Measurements from ENCODE around the gene CNOT2. TPM values are rescaled to one million over a fixed set of nuclear protein-coding genes. Genes with fewer than 3 reads are reported as not detected.

Gene CNOT2
- polyA plus RNA-seq, 1 donor (not counting 4 experiments of a cell fraction or from before 2014, with no cell fraction given): 85.3 TPM

GRCh38 chr12:70244409-70244808 is 1.2 kb downstream of the CNOT2 start:
- H3K79me2 ChIP-seq (ENCODE audit: control insufficient read depth, insufficient read depth, low read length): peaks cover 63% of the 10 kb centered on the region
- H3K27ac ChIP-seq (ENCODE audit: control insufficient read depth, insufficient read depth, low read length): peak overlapping the region; percentile 99
- peak overlapping the region; percentile 74 to 80 (median 78) for H3K4me3 ChIP-seq (ENCODE audit: control insufficient read depth in 2 of 3, extremely low read depth in 1 of 3, insufficient read depth in 2 of 3, low read depth in 1 of 3, low read length in 3 of 3)
- DNase-seq (ENCODE audit: low read depth, low spot score) (no peak), FAIRE-seq (no peak)
- no peaks in the 10 kb centered on the region for H4K20me1 ChIP-seq (ENCODE audit: control insufficient read depth, extremely low read depth, insufficient read depth, low read length)
- H3K9me1 ChIP-seq (ENCODE audit: control insufficient read depth, extremely low read depth, insufficient read depth, low read length): peaks cover 2% of the 10 kb centered on the region
- dilution Hi-C loops (cut with MboI; ENCODE audit: extremely low pct_ligation_motif_present, low sequenced_read_pairs): no loop called here
- H3K9ac ChIP-seq (ENCODE audit: control insufficient read depth, extremely low read depth, insufficient read depth, low read length): peak overlapping the region; percentile 99
- H3K36me3 ChIP-seq (ENCODE audit: control insufficient read depth in 2 of 2, extremely low read depth in 1 of 2, insufficient read depth in 2 of 2, low read length in 2 of 2): peaks cover 0 to 7% of the 10 kb centered on the region in 2 experiments
- H3K4me2 ChIP-seq (ENCODE audit: control insufficient read depth, extremely low read depth, insufficient read depth, low read depth, low read length): peak overlapping the region; percentile 98
- H3K27me3 ChIP-seq (ENCODE audit: control insufficient read depth, extremely low read depth, insufficient read depth, low read length): no peaks in the 10 kb centered on the region
- no peak for TF ChIP-seq EZH2 (IDR thresholded peaks at IDR 0.05; ENCODE audit: low read length)
- TF ChIP-seq CTCF (optimal IDR thresholded peaks at IDR 0.05 in 1 of 3, IDR thresholded peaks at IDR 0.05 in 1 of 3, conservative IDR thresholded peaks at IDR 0.05 in 1 of 3; ENCODE audit: extremely low read depth in 1 of 3, insufficient read depth in 2 of 3, low read length in 3 of 3): no peak
- no peaks in the 10 kb centered on the region for H3K9me3 ChIP-seq (ENCODE audit: control insufficient read depth, low read depth, low read length)
- H2AFZ ChIP-seq (ENCODE audit: control insufficient read depth, low read length): no peak overlapping the region
- H3K4me1 ChIP-seq (ENCODE audit: control insufficient read depth, extremely low read depth, insufficient read depth, low read length): peaks cover 23% of the 10 kb centered on the region

GRCh38 chr12:70245458-70245857 is 2.2 kb downstream of the CNOT2 start:
- H3K27me3 ChIP-seq (ENCODE audit: control insufficient read depth, extremely low read depth, insufficient read depth, low read length): no peaks in the 10 kb centered on the region
- no peak overlapping the region for H3K4me3 ChIP-seq (ENCODE audit: control insufficient read depth in 2 of 3, extremely low read depth in 1 of 3, insufficient read depth in 2 of 3, low read depth in 1 of 3, low read length in 3 of 3)
- H3K27ac ChIP-seq (ENCODE audit: control insufficient read depth, insufficient read depth, low read length): no peak overlapping the region
- DNase-seq (ENCODE audit: low read depth, low spot score) (no peak), FAIRE-seq (no peak)
- TF ChIP-seq EZH2 (IDR thresholded peaks at IDR 0.05; ENCODE audit: low read length) (no peak), CTCF (optimal IDR thresholded peaks at IDR 0.05 in 1 of 3, IDR thresholded peaks at IDR 0.05 in 1 of 3, conservative IDR thresholded peaks at IDR 0.05 in 1 of 3; ENCODE audit: extremely low read depth in 1 of 3, insufficient read depth in 2 of 3, low read length in 3 of 3) (no peak)
- no peak overlapping the region for H2AFZ ChIP-seq (ENCODE audit: control insufficient read depth, low read length)
- H3K4me1 ChIP-seq (ENCODE audit: control insufficient read depth, extremely low read depth, insufficient read depth, low read length): peaks cover 23% of the 10 kb centered on the region
- no peaks in the 10 kb centered on the region for H3K9me3 ChIP-seq (ENCODE audit: control insufficient read depth, low read depth, low read length)
- H4K20me1 ChIP-seq (ENCODE audit: control insufficient read depth, extremely low read depth, insufficient read depth, low read length): no peaks in the 10 kb centered on the region
- peak overlapping the region; percentile 33 for H3K4me2 ChIP-seq (ENCODE audit: control insufficient read depth, extremely low read depth, insufficient read depth, low read depth, low read length)
- H3K9me1 ChIP-seq (ENCODE audit: control insufficient read depth, extremely low read depth, insufficient read depth, low read length): peaks cover 2% of the 10 kb centered on the region
- dilution Hi-C loops (cut with MboI; ENCODE audit: extremely low pct_ligation_motif_present, low sequenced_read_pairs): no loop called here
- peaks cover 0 to under 1% of the 10 kb centered on the region in 2 experiments for H3K36me3 ChIP-seq (ENCODE audit: control insufficient read depth in 2 of 2, extremely low read depth in 1 of 2, insufficient read depth in 2 of 2, low read length in 2 of 2)
- H3K9ac ChIP-seq (ENCODE audit: control insufficient read depth, extremely low read depth, insufficient read depth, low read length): no peak overlapping the region
- H3K79me2 ChIP-seq (ENCODE audit: control insufficient read depth, insufficient read depth, low read length): peaks cover 74% of the 10 kb centered on the region
